Activated B cell treated with CpG ODN at 0.5 μM for 24 hours (primary cell): ENCODE measurements around the gene CNOT4. TPM values are rescaled to one million over a fixed set of nuclear protein-coding genes. Genes with fewer than 3 reads are reported as not detected.

Source experiments
- ATAC-seq: fragments of 200-7000 bp; cut with Tn5 transposase; one replicate; pipeline ENCODE4 v1.10.0; 2021; ENCODE audit warnings: low read depth, mild to moderate bottlenecking, moderate library complexity
- CTCF ChIA-PET: fragments of 350-600 bp; sonication (Branson Sonifier 250); formaldehyde crosslinking; loops from one replicate; lab custom pipeline; 2021; ENCODE audit warnings: antibody characterized with exemption; lab: Charles Lee
- POLR2A ChIA-PET: fragments of 350-600 bp; sonication (Branson Sonifier 250); formaldehyde crosslinking; loops from one replicate; lab custom pipeline; 2021; ENCODE audit warnings: antibody characterized with exemption; lab: Charles Lee
- DNase-seq: peaks from one replicate; pipeline ENCODE4 v3.0.0; 2022
- H3K27ac Mint-ChIP-seq: one replicate; pipeline ENCODE4 v1.8.0; 2020; ENCODE audit warnings: mixed read lengths
- H3K27me3 Mint-ChIP-seq: one replicate; pipeline ENCODE4 v1.8.0; 2021; ENCODE audit warnings: mixed read lengths
- H3K36me3 Mint-ChIP-seq: one replicate; pipeline ENCODE4 v1.8.0; 2021; ENCODE audit warnings: low read depth, mixed read lengths
- H3K4me1 Mint-ChIP-seq: one replicate; pipeline ENCODE4 v1.8.0; 2021; ENCODE audit warnings: mixed read lengths
- H3K4me3 Mint-ChIP-seq: one replicate; pipeline ENCODE4 v1.8.0; 2020; ENCODE audit warnings: mild to moderate bottlenecking, mixed read lengths
- H3K9me3 Mint-ChIP-seq: one replicate; pipeline ENCODE4 v1.8.0; 2020; ENCODE audit warnings: mixed read lengths
- intact Hi-C: fragments of 100-400 bp; cut with micrococcal nuclease; formaldehyde crosslinking; loops from one replicate; pipeline ENCODE4 v1.15.1; 2024
- total RNA-seq: library from RNA; stranded (reverse); gene quantifications from 2 replicates; pipeline ENCODE4 v1.2.3, GENCODE V29; 2022
- TF ChIP-seq, protein P1 (sequence below): fragments of 200-600 bp; IDR thresholded peaks from one replicate; pipeline ENCODE4 v1.8.0; 2022; ENCODE audit warnings: antibody characterized with exemption, mild to moderate bottlenecking

The CNOT4 gene
- total RNA-seq, 1 donor from 2014 or later: 36.8 TPM

DNA sequence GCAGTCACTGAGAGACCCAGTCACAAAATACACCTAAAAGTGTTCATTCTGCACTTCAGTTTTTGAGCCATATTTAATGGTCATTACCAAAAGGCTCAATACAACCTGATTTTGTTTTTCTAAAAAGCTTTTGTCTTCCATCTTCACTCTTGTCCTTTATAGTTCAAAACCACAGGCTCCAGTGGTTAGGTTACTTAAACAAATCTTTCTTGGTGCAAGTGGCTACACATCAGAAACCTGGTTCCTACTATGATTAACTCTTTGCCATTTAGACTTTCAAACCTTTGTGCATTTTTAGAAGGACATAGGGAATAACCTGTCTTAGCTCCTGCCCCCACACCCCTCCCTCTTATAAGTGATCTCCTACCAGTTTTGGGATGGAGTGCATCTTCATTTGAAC lies 140.5 kb downstream of the CNOT4 start:
- Mint-ChIP-seq H3K4me1 (no peaks in the 10 kb centered on the region), H3K27ac (no peak overlapping the region), H3K4me3 (no peak overlapping the region), H3K36me3 (peaks cover 18% of the 10 kb centered on the region), H3K27me3 (no peaks in the 10 kb centered on the region), H3K9me3 (no peaks in the 10 kb centered on the region)
- CTCF ChIA-PET: no interaction called here
- no peak for DNase-seq
- TF ChIP-seq, protein P1, sequence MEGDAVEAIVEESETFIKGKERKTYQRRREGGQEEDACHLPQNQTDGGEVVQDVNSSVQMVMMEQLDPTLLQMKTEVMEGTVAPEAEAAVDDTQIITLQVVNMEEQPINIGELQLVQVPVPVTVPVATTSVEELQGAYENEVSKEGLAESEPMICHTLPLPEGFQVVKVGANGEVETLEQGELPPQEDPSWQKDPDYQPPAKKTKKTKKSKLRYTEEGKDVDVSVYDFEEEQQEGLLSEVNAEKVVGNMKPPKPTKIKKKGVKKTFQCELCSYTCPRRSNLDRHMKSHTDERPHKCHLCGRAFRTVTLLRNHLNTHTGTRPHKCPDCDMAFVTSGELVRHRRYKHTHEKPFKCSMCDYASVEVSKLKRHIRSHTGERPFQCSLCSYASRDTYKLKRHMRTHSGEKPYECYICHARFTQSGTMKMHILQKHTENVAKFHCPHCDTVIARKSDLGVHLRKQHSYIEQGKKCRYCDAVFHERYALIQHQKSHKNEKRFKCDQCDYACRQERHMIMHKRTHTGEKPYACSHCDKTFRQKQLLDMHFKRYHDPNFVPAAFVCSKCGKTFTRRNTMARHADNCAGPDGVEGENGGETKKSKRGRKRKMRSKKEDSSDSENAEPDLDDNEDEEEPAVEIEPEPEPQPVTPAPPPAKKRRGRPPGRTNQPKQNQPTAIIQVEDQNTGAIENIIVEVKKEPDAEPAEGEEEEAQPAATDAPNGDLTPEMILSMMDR: no peak
- intact Hi-C loops: no loop called here
- POLR2A ChIA-PET: no interaction called here
- no peak for ATAC-seq

DNA sequence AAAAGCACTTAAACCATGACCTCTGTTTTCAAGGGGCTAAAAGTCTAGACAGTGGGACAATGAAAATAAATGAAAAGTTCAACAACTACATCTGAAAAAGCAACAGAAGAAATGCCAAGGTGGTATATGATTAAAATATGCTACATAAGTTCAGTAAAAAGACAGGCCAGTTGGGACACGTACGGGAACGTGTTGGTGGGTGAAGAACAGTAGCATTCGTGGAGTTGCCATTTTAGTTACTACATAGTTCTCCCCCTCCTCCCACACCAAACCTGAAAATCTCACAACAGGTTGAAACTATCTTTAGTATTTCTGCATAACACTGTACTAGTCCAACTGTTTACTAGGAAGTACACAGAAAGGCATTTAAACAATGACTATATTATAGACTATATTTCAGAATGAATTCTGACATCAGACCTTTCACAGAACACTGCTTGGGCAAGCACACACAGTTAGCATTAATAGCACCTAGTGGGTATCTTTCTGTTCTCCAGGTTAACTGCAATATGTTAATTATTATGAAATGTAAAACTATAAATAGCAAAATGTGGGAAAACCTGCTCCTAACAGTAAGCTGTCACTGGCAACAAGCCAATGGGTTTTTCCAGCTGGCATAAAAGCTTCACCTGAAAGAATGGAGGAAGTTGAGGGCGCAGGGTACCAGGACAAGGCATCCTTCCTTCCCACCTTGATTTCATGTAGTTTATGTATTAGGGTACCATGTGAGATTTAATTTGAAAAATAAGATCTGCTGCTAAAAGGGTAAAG lies 141.3 kb downstream of the CNOT4 start:
- Mint-ChIP-seq H3K27ac (no peak overlapping the region), H3K4me1 (no peaks in the 10 kb centered on the region), H3K4me3 (no peak overlapping the region), H3K36me3 (peaks cover 21% of the 10 kb centered on the region), H3K27me3 (no peaks in the 10 kb centered on the region), H3K9me3 (no peaks in the 10 kb centered on the region)
- no peak for ATAC-seq
- POLR2A ChIA-PET: no interaction called here
- CTCF ChIA-PET: no interaction called here
- TF ChIP-seq, protein P1: no peak
- intact Hi-C loops: no loop called here
- no peak for DNase-seq

DNA sequence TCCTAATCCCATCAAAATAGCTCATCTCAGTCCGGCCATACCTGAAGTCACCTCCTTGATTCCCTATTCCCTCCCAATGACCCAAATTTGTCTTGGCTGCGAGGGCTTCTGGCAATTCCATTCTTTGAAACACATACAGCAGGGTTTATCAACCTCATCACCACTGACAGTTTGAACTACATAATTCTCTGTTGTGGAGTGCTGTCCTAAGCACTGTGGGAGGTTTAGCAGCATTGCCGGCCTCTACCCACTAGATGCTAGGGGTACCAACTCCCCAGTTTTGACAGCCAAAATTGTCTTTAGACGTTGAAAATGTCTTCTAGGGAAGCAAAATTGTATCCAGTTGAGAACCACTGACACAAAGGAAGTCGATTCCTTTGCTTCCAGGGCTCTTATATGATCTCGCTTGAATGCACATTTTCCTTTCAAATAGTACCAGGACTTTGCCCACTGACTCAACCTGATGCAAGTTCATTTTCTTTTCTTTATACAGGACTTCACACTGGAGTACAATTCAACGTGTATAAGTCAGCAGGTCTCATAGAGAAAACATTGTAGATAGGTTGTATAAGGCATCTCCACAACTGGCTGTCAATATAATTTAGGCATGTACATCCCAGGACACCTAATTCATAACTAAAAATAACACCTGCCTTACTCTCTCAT lies 142.9 kb downstream of the CNOT4 start:
- DNase-seq (no peak), ATAC-seq (no peak)
- POLR2A ChIA-PET: no interaction called here
- TF ChIP-seq, protein P1: no peak
- CTCF ChIA-PET: no interaction called here
- intact Hi-C loops: no loop called here
- no peaks in the 10 kb centered on the region for H3K4me1 Mint-ChIP-seq
- no peaks in the 10 kb centered on the region for H3K9me3 Mint-ChIP-seq
- peaks cover 34% of the 10 kb centered on the region for H3K36me3 Mint-ChIP-seq
- no peaks in the 10 kb centered on the region for H3K27me3 Mint-ChIP-seq
- H3K4me3 Mint-ChIP-seq: no peak overlapping the region
- H3K27ac Mint-ChIP-seq: no peak overlapping the region

DNA sequence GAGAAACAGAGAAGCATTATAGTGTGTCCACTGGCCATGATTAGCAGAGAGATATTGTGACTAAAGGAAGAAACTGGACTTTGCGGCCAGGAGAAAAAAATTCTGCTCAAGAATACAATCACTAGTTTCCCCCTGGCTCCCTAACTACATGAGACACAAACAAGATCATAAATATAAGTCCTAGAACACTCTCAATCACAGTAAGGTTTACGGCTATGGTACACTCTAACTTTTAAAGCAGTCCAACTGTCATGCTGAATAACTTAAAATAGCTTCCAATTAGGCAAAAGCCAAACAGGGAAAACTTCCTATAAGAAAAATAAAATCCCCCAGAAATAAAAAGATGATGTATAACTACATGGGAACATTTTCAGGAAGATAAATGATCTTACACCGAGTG lies 144.2 kb downstream of the CNOT4 start:
- TF ChIP-seq, protein P1: no peak
- ATAC-seq (no peak), DNase-seq (no peak)
- Mint-ChIP-seq H3K4me1 (no peaks in the 10 kb centered on the region), H3K27ac (no peak overlapping the region), H3K36me3 (peaks cover 37% of the 10 kb centered on the region), H3K4me3 (no peak overlapping the region), H3K27me3 (no peaks in the 10 kb centered on the region), H3K9me3 (no peaks in the 10 kb centered on the region)
- ChIA-PET POLR2A (no interaction called here), CTCF (no interaction called here)
- intact Hi-C loops: no loop called here

DNA sequence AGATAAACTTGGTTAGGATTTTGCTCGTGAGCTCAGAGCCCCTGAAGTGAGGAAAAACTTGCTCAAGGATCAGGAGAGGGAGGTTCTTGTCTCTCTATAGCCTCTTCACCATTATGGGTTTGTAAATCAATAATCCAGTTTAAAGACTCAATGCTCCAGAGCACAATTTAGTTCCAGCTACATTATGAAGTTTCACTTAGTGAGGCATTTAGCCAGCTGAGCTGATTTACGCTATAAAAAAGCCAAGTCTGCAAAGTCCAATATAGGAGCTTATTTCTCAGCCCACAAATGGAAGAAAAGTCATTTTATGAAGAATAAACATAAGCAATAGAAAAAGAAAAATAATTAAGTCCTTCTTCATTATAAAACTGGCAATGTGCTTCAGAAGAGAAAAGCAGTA lies 145.7 kb downstream of the CNOT4 start:
- POLR2A ChIA-PET: no interaction called here

More for the DNA sequence above, 145.7 kb downstream of the CNOT4 start:
- Mint-ChIP-seq H3K4me1 (no peaks in the 10 kb centered on the region), H3K4me3 (no peak overlapping the region), H3K27me3 (no peaks in the 10 kb centered on the region), H3K27ac (no peak overlapping the region), H3K36me3 (peaks cover 27% of the 10 kb centered on the region), H3K9me3 (no peaks in the 10 kb centered on the region)
- TF ChIP-seq, protein P1: no peak
- no peak for ATAC-seq
- intact Hi-C loops: no loop called here
- CTCF ChIA-PET: no interaction called here
- no peak for DNase-seq
